ENCODE results near the gene PCGF3.

Gene PCGF3

DNA sequence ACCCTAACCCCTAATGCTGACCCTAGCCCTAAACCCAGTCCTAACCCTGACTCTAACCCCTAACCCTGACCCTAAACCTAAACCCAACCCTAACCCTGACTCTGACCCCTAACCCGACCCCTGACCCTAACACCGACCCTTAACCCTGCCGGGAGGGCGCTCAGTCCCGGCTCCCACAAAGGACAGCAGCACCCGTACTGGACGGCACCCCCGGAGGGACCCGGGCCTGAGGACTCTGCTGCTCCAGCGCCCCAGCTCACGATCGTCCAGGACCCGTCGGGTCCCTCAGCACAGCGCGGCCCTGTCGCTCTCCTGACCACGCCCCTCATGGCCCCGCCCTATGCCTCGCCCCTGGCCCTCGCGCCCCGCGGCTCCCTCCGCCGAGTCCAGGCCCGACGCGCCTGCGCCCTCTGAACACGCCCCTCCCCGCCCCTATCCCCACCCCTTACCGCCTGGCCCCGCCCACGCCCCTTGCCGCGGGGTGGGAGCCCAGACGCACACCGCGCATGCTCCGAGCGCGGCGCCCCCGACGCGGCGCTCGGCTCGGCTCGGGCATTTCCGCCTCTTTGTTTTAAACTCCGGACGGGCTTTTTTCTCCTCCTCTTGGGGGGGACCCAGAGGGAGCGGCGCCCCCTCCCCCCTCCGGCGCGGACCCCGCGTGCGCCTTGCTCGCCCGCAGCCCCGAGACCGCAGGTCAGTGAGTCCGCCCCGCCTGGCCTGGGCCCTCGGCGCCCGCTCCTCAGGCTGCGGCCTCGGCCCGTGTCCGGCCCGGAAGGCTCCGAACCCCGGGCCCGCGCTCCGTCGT lies at the start of gene PCGF3:
Gene PCGF3 (plus strand): TSS at position 555 of the 805 bp plus-strand sequence. CDS start 27,849 bp downstream, outside the sequence.
- peak; percentile 100 for DNase-seq (ENCODE audit: low spot score)

DNA sequence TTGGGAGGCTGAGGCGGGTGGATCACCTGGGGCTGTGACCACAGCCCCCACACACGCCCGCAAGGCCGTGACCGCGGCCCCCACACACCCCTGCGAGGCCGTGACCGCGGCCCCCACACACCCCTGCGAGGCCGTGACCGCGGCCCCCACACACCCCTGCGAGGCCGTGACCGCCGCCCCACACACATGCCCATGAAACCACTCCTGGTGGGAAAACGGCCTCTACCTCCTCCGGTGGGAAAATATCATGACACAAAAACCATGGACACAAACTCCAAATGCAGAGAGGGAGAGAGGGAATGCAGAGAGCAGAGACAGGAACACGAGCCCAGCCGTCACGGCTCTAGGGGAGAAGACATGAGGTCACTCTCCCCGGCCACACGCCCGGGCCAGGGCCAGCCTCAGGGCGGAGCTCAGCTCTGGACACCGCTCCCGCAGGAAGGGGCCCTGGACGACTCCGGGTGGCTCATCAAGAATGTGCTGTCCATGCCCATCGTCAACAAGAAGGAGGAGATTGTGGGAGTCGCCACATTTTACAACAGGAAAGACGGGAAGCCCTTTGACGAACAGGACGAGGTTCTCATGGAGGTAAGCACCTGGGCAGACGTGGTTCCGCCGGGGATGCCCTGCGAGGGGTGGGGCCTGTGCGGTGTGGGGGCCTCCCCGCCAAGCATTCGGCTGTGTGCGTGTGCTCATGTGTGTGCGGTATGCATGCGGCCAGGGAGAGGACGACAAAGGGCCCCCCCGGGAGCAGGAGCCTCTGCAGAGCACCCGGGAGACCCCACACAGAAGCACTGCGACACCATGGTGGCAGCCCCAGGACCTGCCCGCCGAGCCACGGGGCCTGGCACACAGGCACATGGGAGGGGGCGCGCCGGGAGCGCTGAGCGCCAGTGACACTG lies 48.9 kb upstream of the PCGF3 start:
- no peak for DNase-seq (ENCODE audit: low spot score)

GRCh38 chr4:657338-657833 lies 48.2 kb upstream of the PCGF3 start:
- no peak for DNase-seq (ENCODE audit: low spot score)

DNA sequence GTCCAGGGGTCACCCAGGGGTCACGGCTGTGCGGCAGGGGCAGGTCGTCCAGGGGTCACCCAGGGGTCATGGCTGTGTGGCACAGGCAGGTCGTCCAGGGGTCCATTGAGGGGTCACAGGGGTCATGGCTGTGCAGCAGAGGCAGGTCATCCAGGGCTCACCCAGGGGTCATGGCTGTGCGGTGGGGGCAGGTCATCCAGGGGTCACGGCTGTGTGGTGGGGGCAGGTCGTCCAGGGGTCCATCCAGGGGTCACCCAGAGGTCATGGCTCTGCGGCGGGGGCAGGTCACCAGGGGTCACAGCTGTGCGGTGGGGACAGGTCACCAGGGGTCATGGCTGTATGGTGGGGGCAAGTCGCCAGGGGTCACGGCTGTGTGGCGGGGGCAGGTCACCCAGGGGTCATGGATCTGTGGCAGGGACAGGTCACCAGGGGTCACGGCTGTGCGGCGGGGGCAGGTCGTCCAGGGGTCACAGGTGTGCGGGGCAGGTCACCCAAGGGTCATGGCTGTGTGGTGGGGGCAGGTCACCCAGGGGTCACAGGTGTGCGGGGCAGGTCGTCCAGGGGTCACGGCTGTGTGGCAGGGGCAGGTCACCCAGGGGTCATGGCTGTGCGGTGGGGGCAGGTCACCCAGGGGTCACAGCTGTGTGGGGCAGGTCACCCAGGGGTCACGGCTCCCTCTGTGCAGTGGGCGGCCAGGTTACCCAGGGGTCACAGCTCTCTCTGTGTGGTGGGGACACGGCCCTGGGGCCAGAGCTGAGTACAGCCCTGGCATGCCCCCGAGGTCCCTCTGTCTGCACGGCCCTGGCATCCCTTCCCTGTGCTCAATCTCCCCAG lies 47.6 kb upstream of the PCGF3 start:
- DNase-seq (ENCODE audit: low spot score) = no peak

GRCh38 chr4:658681-659667 lies 46.7 kb upstream of the PCGF3 start:
- DNase-seq (ENCODE audit: low spot score) = no peak

DNA sequence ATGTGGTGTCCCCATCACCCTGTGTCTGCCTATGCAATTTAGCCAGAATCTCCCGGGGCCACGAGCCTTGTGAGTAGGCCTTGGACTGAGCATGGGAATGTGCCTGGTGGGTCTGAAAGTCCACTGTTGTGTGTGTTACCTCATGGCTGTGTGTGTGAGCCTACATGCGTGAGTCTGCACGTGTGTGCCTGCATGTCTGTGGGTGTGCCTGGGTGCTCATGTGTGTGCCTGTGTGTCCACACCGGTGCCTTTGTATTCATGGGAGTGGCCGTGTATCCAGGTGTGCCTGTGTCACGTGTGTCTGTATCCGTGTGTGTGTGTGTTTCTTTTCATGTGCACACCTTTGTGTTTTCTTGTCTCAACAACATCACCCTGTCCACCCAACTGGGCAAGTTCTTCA lies 45.8 kb upstream of the PCGF3 start:
- no peak for DNase-seq (ENCODE audit: low spot score)

GRCh38 chr4:660401-660800 lies 45.2 kb upstream of the PCGF3 start:
- no peak for DNase-seq (ENCODE audit: low spot score)

DNA sequence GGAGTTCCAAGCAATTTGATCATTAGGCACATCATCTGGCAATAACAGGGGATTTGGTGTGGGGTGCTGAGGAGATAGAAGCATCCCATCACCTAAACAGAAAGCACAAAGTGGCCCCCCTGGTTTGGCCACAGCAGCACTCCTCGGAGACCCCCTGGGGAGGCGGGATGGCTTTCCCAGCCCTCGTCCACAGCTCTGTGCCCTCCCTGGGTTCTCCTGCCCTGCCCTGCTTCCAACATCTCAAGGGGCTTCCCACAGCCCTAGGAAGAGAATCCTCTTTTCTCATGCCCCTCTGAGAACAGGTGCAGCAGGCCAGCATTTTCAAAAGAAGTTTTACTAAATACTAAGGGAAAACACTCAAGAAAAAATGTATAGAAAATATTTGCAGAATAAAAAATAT lies 44.4 kb upstream of the PCGF3 start:
- DNase-seq (ENCODE audit: low spot score) = no peak

DNA sequence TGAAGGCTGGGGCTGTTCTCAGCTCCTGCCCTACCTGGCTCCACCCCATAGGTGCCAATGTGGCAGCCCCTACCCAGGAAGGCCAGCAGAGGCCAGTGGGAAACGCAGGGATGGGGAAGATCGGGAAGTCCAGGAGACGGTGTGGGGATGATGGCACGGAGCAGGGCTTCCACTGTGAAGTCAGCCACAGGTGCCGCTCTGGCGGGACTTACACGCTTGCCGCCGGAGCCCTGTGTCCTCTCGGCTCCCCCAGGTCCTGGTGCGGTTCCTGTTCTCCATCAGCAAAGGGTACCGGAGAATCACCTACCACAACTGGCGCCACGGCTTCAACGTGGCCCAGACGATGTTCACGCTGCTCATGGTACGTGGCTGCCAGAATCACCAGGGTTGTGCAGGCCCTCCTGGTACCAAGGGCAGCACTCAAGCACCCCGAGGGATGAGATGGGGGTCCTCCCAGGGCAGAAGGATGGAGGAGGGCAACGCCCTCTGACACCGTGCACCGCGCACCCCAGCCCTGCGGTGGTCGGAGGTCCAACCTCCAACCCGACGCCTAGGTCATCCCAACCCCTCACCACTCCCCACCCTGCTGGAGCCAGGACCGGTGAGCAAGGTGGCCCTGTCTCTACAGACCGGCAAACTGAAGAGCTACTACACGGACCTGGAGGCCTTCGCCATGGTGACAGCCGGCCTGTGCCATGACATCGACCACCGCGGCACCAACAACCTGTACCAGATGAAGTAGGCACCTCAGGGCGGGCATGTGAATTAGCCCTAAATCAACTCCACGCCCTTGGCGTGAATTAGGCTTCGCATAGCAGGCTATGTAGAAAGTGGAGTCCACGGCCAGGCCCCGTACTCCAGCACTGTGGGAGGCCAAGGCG lies 43.5 kb upstream of the PCGF3 start:
- no peak for DNase-seq (ENCODE audit: low spot score)

DNA sequence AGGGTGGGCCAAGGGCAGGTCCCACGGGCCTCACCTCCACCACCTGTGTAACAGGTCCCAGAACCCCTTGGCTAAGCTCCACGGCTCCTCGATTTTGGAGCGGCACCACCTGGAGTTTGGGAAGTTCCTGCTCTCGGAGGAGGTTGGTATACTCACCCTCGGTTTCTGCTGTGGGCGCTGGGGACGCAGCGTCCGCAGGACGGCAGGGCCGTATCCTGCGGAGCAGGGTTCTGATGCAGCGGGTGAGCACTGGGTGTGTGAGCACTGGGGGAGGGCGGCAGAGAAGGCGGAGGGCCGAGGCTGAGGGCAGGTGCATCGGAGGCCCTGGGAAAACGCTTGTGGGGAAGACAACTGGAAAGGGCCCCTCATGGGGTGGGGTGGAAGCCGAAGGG lies 42.6 kb upstream of the PCGF3 start:
- DNase-seq (ENCODE audit: low spot score) = peak; percentile 38

DNA sequence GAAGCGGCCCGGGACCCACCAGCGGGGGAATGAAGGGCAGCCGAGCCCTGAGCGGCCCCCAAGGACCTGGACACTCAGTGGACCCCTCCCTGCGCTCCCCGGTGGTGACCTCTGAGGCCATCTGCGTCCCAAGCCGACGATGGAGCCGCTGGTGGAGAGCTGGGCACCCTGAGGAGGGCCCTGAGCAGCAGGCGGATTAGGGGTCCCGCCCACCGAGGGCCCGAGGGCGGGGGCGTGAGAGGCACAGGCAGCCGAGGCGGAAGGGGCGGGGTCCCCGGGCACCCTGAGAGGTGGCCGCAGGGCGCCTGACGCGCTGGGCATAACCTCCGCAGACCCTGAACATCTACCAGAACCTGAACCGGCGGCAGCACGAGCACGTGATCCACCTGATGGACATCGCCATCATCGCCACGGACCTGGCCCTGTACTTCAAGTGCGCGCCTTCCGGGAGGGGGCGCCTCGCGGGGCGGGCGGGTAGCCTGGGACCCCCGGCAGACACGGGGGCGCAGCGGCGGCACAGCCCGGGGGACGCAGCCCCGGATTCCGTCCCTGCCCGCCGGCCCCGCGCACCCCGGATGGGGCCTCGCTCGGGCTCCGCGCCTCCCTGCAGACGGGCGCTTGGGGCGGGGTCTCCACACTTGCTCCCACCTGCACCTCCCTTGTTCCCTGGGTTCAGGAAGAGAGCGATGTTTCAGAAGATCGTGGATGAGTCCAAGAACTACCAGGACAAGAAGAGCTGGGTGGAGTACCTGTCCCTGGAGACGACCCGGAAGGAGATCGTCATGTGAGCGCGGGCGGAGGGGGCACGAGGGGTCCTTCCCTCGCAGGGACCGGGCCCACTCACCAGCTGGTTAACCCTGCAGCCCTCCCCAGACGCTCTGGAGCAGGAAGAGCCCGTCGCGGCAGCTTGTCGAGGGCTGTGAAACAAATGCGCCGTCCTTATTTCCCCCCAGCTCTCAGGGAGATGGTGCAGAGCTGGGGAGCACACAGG lies 41.9 kb upstream of the PCGF3 start:
- peak; percentile 96 for DNase-seq (ENCODE audit: low spot score)

- no peak for DNase-seq (ENCODE audit: low spot score)
Observed at GRCh38 chr4:664713-665231, 40.9 kb upstream of the PCGF3 start.

GRCh38 chr4:665381-665750 lies 40.3 kb upstream of the PCGF3 start:
- DNase-seq (ENCODE audit: low spot score) = no peak

DNA sequence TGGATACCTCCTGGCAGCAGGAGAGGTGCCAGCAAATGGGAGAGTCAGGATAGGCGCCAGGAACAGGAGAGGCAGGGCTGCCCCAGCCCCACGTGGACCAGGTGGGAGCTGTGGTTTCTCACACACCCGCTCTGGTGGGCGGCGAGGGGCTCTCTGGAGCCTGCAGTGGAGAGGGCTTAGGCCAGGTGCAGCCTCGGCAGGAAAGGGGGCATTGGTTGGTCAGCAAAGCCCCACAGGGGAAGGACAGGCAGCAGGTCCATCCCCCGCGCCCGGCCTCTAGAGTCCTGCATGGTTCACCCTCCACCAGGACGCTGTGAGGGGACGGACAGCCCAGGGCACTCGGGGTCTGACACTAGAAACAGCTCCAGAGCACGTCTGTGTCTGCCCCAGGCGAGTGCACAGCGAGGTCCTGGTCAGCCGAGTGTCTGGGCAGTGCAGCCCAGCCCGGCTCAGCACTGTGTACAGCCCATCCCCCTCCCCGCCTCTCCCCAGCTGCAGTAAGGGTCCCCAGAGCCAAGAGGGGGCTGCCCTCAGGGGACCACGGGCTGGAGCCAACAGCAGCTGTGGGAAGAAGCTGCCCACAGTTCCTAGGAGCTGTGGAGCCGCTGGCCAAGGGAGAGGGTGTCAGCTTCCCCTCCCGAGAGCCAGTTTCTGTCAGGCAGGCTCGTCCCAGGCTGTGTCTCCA lies 39.7 kb upstream of the PCGF3 start:
- no peak for DNase-seq (ENCODE audit: low spot score)

GRCh38 chr4:666436-666810 lies 39.2 kb upstream of the PCGF3 start:
- no peak for DNase-seq (ENCODE audit: low spot score)

DNA sequence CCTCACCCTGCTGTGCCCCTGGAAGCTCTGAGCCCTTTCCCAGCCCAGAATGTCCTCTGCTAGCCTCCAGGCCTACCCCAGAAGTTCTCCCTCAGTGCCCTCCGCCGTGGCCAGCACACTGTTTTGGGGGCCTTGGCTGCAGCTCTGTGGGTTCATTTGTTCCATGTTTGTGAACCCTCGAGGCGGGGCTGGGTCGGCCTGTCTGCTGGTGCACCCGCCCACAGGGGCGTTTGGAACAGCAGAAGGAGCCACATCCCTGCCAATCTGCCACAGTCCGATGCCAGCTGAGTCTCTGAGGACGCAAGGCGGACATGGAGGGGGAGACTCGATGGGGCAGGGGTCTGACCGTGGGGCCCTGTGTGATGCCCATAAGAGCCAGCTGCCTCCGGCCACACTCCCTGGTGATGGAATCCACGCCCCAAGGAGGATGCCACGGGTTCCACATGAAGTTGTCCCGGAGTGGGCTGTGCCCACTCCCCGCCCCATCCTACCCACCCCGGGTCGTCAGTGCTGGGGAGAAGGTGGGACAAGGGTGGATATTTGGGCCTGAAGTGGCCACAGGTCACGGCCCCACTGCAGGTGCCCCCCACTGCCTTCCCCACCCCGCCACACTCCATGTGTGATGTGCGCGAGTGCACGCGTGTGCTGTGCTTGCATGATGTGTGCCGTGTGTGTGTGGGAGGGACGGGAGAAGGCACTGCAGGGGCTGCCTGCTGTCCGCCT lies 38.6 kb upstream of the PCGF3 start:
- DNase-seq (ENCODE audit: low spot score) = no peak

DNA sequence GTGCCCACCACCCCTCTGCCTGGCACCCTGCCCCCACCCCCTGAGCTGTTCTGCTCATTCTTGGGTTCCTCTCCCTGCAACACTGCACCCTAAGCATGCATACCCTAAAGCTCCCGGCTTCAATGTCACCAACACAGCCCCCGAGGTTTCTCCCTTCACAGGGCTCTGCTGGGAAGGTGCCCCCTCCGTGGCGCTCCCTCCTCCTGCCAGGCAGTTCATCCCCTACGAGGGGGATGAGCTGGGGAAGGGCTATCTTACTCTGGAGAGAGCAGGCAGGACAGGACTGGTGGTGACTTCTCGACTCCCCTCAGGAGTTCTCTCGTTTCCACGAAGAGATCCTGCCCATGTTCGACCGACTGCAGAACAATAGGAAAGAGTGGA lies 38.1 kb upstream of the PCGF3 start:
- DNase-seq (ENCODE audit: low spot score) = no peak
